Measurements from ENCODE around the gene OR51S1.
"Not testable (repeated sequence)": the region's sequence is repeated elsewhere in the genome, so short reads cannot be mapped to it uniquely, and the experiment has no call there.

Gene OR51S1

GRCh38 chr11:4809246-4809645, 39.8 kb downstream of the OR51S1 start:
- in situ Hi-C loops (cut with MboI; ENCODE audit: low sequenced_read_pairs) = no loop called here

- in situ Hi-C loops (cut with MboI; ENCODE audit: low sequenced_read_pairs) = no loop called here
Observed at GRCh38 chr11:4808476-4808875, 40.5 kb downstream of the OR51S1 start.

- in situ Hi-C loops (cut with MboI; ENCODE audit: low sequenced_read_pairs) = no loop called here
Observed at GRCh38 chr11:4804280-4804679, 44.7 kb downstream of the OR51S1 start, which contains the start of gene OR52R1. Gene OR52R1, minus strand, starts transcription at chr11:4804380. Its CDS starts 0 bp downstream, at chr11:4804380.

GRCh38 chr11:4801316-4801715, 47.7 kb downstream of the OR51S1 start:
- in situ Hi-C loops (cut with MboI; ENCODE audit: low sequenced_read_pairs) = not testable (repeated sequence)

GRCh38 chr11:4798427-4799183, 50.4 kb downstream of the OR51S1 start:
- in situ Hi-C loops (cut with MboI; ENCODE audit: low sequenced_read_pairs) = no loop called here
